ENCODE results near the gene SNF8. TPM values are rescaled to one million over a fixed set of nuclear protein-coding genes. Genes with fewer than 3 reads are reported as not detected.
"Not testable (repeated sequence)": the region's sequence is repeated elsewhere in the genome, so short reads cannot be mapped to it uniquely, and the experiment has no call there.

Gene SNF8, protein sequence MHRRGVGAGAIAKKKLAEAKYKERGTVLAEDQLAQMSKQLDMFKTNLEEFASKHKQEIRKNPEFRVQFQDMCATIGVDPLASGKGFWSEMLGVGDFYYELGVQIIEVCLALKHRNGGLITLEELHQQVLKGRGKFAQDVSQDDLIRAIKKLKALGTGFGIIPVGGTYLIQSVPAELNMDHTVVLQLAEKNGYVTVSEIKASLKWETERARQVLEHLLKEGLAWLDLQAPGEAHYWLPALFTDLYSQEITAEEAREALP
- 135 and 146 TPM in 2 replicates for total RNA-seq (2014; rRNA removed)
- polyA plus RNA-seq (2012): 270 TPM

DNA sequence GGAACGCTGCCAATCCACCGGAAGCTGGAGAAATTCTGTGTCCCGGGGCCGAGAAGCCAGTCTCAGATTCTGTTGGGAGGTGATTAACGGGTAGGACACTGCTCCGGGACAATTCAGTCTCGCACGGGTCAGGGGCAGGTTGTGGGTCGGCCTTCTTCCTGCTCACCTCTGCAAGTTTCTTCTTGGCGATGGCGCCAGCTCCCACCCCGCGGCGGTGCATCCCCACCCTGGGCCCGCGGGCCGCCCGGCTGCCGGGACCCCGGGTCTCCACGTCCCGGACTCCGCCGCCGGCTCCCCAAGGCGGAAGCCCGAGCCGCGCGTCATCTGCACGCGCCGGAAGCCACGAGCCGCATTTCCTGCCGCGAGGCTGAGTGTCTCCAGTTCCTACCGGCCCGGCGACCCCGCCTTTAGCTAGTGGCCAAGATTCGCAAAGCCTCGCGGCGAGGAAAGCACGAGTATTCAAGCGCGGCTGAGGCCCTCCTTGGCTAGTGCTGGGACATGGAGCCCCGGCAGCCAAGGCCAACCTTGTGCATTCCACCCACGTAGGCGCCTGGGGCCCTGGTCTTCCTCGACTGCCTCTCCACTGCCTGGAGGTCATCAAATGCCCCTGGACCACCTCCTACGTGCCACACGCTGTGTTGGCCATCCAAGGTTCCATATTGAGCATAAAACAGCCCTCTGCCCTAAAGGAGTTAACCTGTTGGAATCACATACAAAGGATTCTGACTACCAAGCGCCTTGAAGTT, at the start of gene SNF8:
Gene SNF8 (minus strand): TSS at position 328 of the 746 bp plus-strand sequence. CDS start 108 bp downstream, at position 220.
- DNase-seq (ENCODE audit: low read depth): peak; percentile 91

DNA sequence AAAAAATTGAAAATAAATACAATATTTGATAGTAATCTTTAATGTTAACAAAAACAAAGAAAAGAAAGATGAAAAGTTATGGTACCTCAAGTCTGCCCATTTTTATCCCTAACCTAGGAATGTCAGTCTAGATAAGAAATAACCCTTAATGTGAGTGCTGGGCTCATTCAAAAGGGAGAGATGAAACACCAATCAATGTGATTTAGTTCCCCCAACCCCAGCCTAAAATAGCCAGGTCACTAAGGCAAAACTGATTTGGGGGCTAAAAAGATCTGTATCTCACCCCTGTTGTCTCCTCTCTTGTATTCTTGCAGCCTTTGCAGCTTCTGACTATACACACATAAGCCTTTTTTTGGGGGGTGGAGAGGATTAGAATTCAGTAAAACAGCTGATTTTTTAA, 49.3 kb upstream of the SNF8 start:
- no peak for DNase-seq (ENCODE audit: low read depth)

DNA sequence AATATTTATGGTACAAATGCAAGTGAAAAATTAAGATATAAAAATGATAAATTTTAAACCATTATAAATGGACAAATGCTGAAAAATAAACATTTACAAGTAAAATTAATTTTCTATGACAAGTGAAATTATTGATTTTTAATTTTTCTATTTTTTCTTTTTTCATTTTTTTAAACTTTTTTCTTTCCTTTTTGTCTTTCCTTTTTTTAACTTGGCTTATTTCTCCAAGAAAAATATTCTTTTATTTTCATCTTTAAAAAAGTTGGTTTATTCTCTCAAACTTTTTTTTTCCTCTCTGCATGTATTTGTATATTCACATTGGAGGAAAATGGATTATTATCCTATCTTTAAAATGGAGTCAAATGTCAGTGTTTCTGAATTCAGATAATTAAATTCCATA, 48.7 kb upstream of the SNF8 start:
- DNase-seq (ENCODE audit: low read depth): no peak

- no peak for DNase-seq (ENCODE audit: low read depth)
Observed at GRCh38 chr17:48992444-48992843, 47.8 kb upstream of the SNF8 start.

- DNase-seq (ENCODE audit: low read depth): no peak
Observed at GRCh38 chr17:48990882-48991357, 46.3 kb upstream of the SNF8 start.

- no peak for DNase-seq (ENCODE audit: low read depth)
Observed at GRCh38 chr17:48989100-48989499, 44.5 kb upstream of the SNF8 start.

GRCh38 chr17:48985436-48986245, 41.0 kb upstream of the SNF8 start:
- no peak for DNase-seq (ENCODE audit: low read depth)

DNA sequence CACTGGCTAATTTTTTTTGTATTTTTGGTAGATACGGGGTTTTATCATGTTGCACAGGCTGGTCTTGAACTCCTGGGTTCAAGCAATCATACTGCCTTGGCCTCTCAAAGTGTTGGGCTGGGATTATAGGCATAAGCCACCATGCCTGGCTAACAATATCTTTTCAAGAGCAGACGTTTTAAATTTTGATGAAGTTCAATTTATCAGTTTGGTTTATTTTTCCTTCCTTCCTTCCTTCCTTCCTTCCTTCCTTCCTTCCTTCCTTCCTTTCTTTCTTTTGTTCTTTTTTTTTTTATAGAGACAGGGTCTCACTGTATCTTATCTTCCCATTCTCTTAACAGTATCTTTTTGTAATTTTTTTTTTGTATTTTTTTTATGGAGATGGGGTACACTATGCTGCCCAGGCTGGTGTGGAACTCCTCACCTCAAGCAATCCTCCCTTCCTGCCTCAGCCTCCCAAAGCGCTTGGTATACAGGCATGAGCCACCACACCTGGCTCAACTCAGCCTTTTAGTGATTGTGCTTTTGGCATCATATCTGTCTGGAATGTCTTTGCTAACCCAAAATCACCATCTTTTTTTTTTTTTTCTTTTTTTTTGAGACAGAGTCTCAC, 37.4 kb upstream of the SNF8 start:
- no peak for DNase-seq (ENCODE audit: low read depth)

GRCh38 chr17:48973806-48974205, 29.2 kb upstream of the SNF8 start:
- no peak for DNase-seq (ENCODE audit: low read depth)

GRCh38 chr17:48972749-48973097, 28.1 kb upstream of the SNF8 start:
- no peak for DNase-seq (ENCODE audit: low read depth)

DNA sequence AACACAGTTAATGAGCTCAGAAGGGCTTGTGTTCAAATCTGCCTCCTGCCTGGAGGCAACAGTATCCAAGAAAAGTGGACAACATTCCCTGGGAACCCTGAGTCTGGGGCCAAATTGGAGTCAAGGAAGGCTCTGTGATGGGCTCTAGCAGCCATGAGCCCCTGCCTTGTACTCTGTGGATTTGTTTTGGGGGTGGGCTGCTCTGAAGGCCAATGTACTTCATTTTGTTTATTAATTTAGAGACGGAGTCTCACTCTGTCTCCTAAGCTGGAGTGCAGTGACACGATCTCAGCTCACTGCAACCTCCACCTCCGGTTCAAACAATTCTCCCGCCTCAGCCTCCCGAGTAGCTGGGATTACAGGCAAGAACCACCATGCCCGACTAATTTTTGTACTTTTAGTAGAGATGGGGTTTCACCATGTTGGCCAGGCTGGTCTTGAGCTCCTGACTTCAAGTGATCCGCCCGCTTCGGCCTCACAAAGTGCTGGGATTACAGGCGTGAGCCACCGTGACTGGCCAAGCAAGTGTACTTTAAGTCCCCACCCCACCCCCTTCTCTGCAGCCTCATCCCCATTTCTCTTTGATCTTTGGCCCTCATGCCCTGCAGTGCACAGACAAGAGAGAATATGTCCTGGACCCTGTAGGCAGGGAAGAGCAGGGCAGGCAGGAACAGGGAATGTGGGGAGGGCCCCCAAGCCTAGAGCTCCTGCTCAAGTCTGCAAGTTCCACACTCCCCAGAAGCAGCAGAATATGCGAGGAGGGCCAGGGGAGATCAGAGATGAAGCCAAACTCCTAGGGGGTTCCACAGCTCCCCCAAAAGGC, 26.4 kb upstream of the SNF8 start:
- no peak for DNase-seq (ENCODE audit: low read depth)

- DNase-seq (ENCODE audit: low read depth): no peak
Observed at GRCh38 chr17:48970224-48970623, 25.6 kb upstream of the SNF8 start.

GRCh38 chr17:48961516-48962233, 17.0 kb upstream of the SNF8 start:
- DNase-seq (ENCODE audit: low read depth): peak; percentile 77

GRCh38 chr17:48960834-48961515, 16.3 kb upstream of the SNF8 start:
- peak; percentile 55 for DNase-seq (ENCODE audit: low read depth)

- peak; percentile 65 for DNase-seq (ENCODE audit: low read depth)
Observed at GRCh38 chr17:48954300-48954755, 9.7 kb upstream of the SNF8 start.

- DNase-seq (ENCODE audit: low read depth): no peak
Observed at GRCh38 chr17:48952904-48953303, 8.3 kb upstream of the SNF8 start.

DNA sequence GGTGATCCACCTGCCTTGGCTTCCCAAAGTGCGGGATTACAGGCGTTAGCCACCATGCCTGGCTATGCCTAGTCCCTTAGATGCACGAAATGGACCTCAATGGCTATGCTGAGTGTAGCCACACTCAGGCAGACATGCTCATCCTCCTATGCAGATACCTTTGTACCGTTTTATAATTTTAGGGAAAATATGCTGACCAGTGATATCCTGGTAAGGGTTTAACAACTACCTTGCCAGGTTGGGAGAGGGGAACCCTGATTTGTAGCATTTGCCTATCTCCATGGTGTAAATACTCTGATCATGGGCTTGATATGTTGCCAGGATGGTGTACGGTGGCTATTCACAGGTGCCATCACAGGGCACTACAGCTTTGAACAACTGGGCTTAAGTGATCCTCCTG, 6.9 kb upstream of the SNF8 start:
- DNase-seq (ENCODE audit: low read depth): no peak

DNA sequence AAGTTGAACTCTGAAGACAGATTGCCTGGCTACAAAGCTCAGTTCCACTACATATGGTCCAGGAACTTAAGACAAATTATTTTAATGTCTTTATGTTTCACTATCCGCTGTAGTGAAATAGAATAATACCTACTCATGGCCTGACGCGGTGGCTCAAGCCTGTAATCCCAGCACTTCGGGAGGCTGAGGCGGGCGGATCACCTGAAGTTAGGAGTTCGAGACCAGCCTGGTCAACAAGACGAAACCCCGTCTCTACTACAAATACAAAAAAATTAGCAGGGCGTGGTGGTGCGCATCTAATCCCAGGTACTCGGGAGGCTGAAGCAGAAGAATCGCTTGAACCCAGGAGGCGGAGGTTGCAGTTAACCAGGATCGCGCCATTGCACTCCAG, 614 bp upstream of the SNF8 start:
- DNase-seq (ENCODE audit: low read depth): not testable (repeated sequence)

- no peak for DNase-seq (ENCODE audit: low read depth)
Observed at GRCh38 chr17:48933035-48933434, 11.6 kb downstream of the SNF8 start.
